HEK293 (cell line): ENCODE results near the gene SPRR5.

ENCODE experiments used
- CTCF ChIA-PET: fragments of 350-600 bp; formaldehyde crosslinking; extraction: SDS; loops from one replicate; lab custom pipeline; 2021; ENCODE audit warnings: antibody characterized with exemption; lab: Yijun Ruan, JAX
- POLR2A ChIA-PET: fragments of 300-600 bp; formaldehyde crosslinking; extraction: SDS; loops from one replicate; lab custom pipeline; 2020; ENCODE audit warnings: antibody characterized with exemption, inconsistent platforms; lab: Yijun Ruan, JAX
- H3K27ac ChIP-seq: fragments of 200-500 bp; sonication (Bioruptor generic); 2 replicates; pipeline ENCODE4 v1.5.1; 2014; ENCODE audit warnings: low read depth, low read length, control low read depth, inconsistent platforms; ENCODE audit errors: extremely low read depth
- H3K36me3 ChIP-seq, 2 experiments: fragments of 200-500 bp in 1 of 2; sonication (Bioruptor generic) in 1 of 2; 1 replicate in 1 of 2; 2 replicates in 1 of 2; pipeline ENCODE4 v1.5.1; 2014 to 2017; ENCODE audit warnings: inconsistent platforms in 2 of 2, low read length in 2 of 2; ENCODE audit not compliant: control insufficient read depth in 2 of 2, insufficient read depth in 1 of 2
- H3K4me1 ChIP-seq: fragments of 200-500 bp; sonication (Bioruptor generic); 2 replicates; pipeline ENCODE4 v1.5.1; 2014; ENCODE audit warnings: mild to moderate bottlenecking, low read length, inconsistent platforms; ENCODE audit not compliant: control insufficient read depth, insufficient read depth
- H3K4me3 ChIP-seq: 2 replicates; pipeline ENCODE4 v1.5.1; 2011; ENCODE audit warnings: low read depth, mild to moderate bottlenecking, control low read depth, low read length, moderate library complexity
- H3K9me3 ChIP-seq: fragments of 200-500 bp; sonication (Bioruptor generic); 2 replicates; pipeline ENCODE4 v1.5.1; 2014; ENCODE audit warnings: low read depth, low read length, inconsistent platforms; ENCODE audit not compliant: control insufficient read depth, insufficient read depth
- GLI2 ChIP-seq: fragments of 450-650 bp; formaldehyde crosslinking; IDR thresholded peaks from 2 replicates; pipeline ENCODE4; 2017; ENCODE audit warnings: missing biosample characterization, missing genetic modification characterization, low read depth, borderline replicate concordance
- INSM2 ChIP-seq: fragments of 450-650 bp; formaldehyde crosslinking; IDR thresholded peaks from 2 replicates; pipeline ENCODE4 v1.5.1; 2016; ENCODE audit warnings: missing biosample characterization, missing genetic modification characterization
- KLF10 ChIP-seq: fragments of 450-650 bp; IDR thresholded peaks from 2 replicates; pipeline ENCODE4 v1.5.1; 2018; ENCODE audit warnings: missing biosample characterization, mild to moderate bottlenecking, missing genetic modification characterization
- REPIN1 ChIP-seq: fragments of 450-650 bp; formaldehyde crosslinking; IDR thresholded peaks from 2 replicates; pipeline ENCODE4 v1.5.1; 2017; ENCODE audit warnings: missing biosample characterization, missing genetic modification characterization, low read depth
- SETDB1 ChIP-seq: IDR thresholded peaks from one replicate; pipeline ENCODE4 v1.6.1; 2017; ENCODE audit warnings: mild to moderate bottlenecking, low read length, moderate library complexity, mixed read lengths; ENCODE audit not compliant: insufficient read length
- ZFP69B ChIP-seq: fragments of 450-650 bp; formaldehyde crosslinking; IDR thresholded peaks from 2 replicates; pipeline ENCODE4 v1.5.1; 2016; ENCODE audit warnings: missing biosample characterization, missing genetic modification characterization
- ZIC2 ChIP-seq: fragments of 450-650 bp; formaldehyde crosslinking; IDR thresholded peaks from 2 replicates; pipeline ENCODE4 v1.5.1; 2016; ENCODE audit warnings: missing biosample characterization, missing genetic modification characterization
- ZNF121 ChIP-seq: fragments of 450-650 bp; formaldehyde crosslinking; IDR thresholded peaks from 2 replicates; pipeline ENCODE4 v1.5.1; 2016; ENCODE audit warnings: missing biosample characterization, missing genetic modification characterization
- ZNF211 ChIP-seq: fragments of 450-650 bp; formaldehyde crosslinking; IDR thresholded peaks from 2 replicates; pipeline ENCODE4 v1.5.1; 2016; ENCODE audit warnings: low read depth, missing biosample characterization, missing genetic modification characterization
- ZNF24 ChIP-seq: fragments of 450-650 bp; formaldehyde crosslinking; IDR thresholded peaks from 2 replicates; pipeline ENCODE4 v1.5.1; 2016; ENCODE audit warnings: missing biosample characterization, missing genetic modification characterization
- ZNF280D ChIP-seq: fragments of 450-650 bp; formaldehyde crosslinking; IDR thresholded peaks from 2 replicates; pipeline ENCODE4 v1.5.1; 2016; ENCODE audit warnings: missing biosample characterization, missing genetic modification characterization
- ZNF302 ChIP-seq: fragments of 450-650 bp; formaldehyde crosslinking; IDR thresholded peaks from 2 replicates; pipeline ENCODE4 v1.5.1; 2016; ENCODE audit warnings: missing biosample characterization, missing genetic modification characterization, low read depth
- ZNF324 ChIP-seq: fragments of 450-650 bp; formaldehyde crosslinking; IDR thresholded peaks from 2 replicates; pipeline ENCODE4 v1.5.1; 2016; ENCODE audit warnings: missing biosample characterization, missing genetic modification characterization
- ZNF426 ChIP-seq: fragments of 450-650 bp; formaldehyde crosslinking; IDR thresholded peaks from 2 replicates; pipeline ENCODE4 v1.5.1; 2017; ENCODE audit warnings: missing biosample characterization, missing genetic modification characterization, mild to moderate bottlenecking, inconsistent platforms, moderate library complexity
- ZNF521 ChIP-seq: fragments of 450-650 bp; formaldehyde crosslinking; IDR thresholded peaks from 2 replicates; pipeline ENCODE4 v1.5.1; 2017; ENCODE audit warnings: missing biosample characterization, mild to moderate bottlenecking, missing genetic modification characterization
- ZNF596 ChIP-seq: fragments of 450-650 bp; IDR thresholded peaks from 2 replicates; pipeline ENCODE4 v1.5.0; 2018; ENCODE audit warnings: missing biosample characterization, mild to moderate bottlenecking, missing genetic modification characterization, moderate library complexity
- ZNF626 ChIP-seq: fragments of 450-650 bp; sonication (Bioruptor Pico); formaldehyde crosslinking; IDR thresholded peaks from 2 replicates; pipeline ENCODE4 v1.5.1; 2018; ENCODE audit warnings: missing biosample characterization, missing genetic modification characterization, inconsistent platforms
- ZNF830 ChIP-seq: fragments of 450-650 bp; IDR thresholded peaks from 2 replicates; pipeline ENCODE4 v1.5.0; 2018; ENCODE audit warnings: missing biosample characterization, missing genetic modification characterization, low read depth, mild to moderate bottlenecking, moderate library complexity
- TF ChIP-seq, protein P1 (sequence below): fragments of 450-650 bp; IDR thresholded peaks from 2 replicates; pipeline ENCODE4 v1.5.1; 2018; ENCODE audit warnings: missing biosample characterization, missing genetic modification characterization
- TF ChIP-seq, protein P2 (sequence below): fragments of 450-650 bp; formaldehyde crosslinking; optimal IDR thresholded peaks from 2 replicates; pipeline ENCODE3; 2016; ENCODE audit warnings: missing biosample characterization, mild to moderate bottlenecking, missing genetic modification characterization
- TF ChIP-seq, protein P3 (sequence below): fragments of 450-650 bp; formaldehyde crosslinking; IDR thresholded peaks from 2 replicates; pipeline ENCODE4 v1.5.1; 2016; ENCODE audit warnings: missing biosample characterization, missing genetic modification characterization
- TF ChIP-seq, protein P4 (sequence below): fragments of 450-650 bp; formaldehyde crosslinking; IDR thresholded peaks from 2 replicates; pipeline ENCODE4 v1.5.1; 2016; ENCODE audit warnings: missing biosample characterization, missing genetic modification characterization
- TF ChIP-seq, protein P5 (sequence below): fragments of 450-650 bp; formaldehyde crosslinking; IDR thresholded peaks from 2 replicates; pipeline ENCODE4 v1.5.1; 2016; ENCODE audit warnings: missing biosample characterization, missing genetic modification characterization

The SPRR5 gene, protein sequence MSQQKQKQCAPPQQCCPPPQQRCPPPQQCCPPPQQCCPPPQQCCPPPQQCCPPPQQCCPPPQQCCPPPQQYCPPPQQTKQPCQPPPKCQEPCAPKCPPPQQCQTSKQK

DNA sequence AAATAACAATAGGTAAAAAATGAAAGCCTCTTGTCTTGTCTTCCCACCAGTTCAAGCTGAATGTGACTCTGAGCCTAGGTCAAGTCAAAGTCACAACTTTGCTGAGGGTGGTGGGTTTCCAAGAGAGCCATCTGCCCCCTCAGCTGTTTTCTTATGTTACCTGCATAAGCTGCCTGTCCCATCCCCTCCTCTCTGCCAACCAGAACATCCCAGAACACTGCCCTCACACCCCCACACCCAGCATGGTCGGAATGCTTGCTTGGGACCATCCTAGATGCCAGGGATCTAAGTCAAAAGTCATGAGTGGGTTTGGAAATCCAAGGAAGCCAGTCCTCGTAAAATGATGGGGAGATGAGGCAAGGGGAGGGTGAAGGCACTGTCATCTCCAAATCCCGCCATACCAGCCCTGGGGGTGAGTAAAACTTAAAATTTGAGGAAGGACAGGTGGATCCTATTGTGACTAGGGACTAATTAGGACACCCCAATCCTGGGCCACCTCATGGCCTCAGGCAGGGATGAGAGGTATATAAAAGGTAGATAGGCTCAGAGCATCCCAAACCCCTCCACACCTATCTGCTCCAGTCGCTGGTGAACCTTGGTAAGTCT, at the start of gene SPRR5:
Gene SPRR5 (plus strand): TSS at position 556 of the 606 bp plus-strand sequence. CDS start 1,349 bp downstream, outside the sequence.
- TF ChIP-seq, protein P1, sequence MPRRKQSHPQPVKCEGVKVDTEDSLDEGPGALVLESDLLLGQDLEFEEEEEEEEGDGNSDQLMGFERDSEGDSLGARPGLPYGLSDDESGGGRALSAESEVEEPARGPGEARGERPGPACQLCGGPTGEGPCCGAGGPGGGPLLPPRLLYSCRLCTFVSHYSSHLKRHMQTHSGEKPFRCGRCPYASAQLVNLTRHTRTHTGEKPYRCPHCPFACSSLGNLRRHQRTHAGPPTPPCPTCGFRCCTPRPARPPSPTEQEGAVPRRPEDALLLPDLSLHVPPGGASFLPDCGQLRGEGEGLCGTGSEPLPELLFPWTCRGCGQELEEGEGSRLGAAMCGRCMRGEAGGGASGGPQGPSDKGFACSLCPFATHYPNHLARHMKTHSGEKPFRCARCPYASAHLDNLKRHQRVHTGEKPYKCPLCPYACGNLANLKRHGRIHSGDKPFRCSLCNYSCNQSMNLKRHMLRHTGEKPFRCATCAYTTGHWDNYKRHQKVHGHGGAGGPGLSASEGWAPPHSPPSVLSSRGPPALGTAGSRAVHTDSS (tag by site-specific recombination) = no peak
- TF ChIP-seq ZNF426 (tag by site-specific recombination) (no peak), ZNF830 (tag by site-specific recombination) (no peak), ZNF24 (no peak), ZNF324 (tag by site-specific recombination) (no peak), SETDB1 (no peak), REPIN1 (tag by site-specific recombination) (no peak), ZNF596 (tag by site-specific recombination) (no peak), ZNF521 (tag by site-specific recombination) (no peak), GLI2 (tag by site-specific recombination) (no peak), ZFP69B (tag by site-specific recombination) (no peak), KLF10 (tag by site-specific recombination) (no peak)
- TF ChIP-seq, protein P2, sequence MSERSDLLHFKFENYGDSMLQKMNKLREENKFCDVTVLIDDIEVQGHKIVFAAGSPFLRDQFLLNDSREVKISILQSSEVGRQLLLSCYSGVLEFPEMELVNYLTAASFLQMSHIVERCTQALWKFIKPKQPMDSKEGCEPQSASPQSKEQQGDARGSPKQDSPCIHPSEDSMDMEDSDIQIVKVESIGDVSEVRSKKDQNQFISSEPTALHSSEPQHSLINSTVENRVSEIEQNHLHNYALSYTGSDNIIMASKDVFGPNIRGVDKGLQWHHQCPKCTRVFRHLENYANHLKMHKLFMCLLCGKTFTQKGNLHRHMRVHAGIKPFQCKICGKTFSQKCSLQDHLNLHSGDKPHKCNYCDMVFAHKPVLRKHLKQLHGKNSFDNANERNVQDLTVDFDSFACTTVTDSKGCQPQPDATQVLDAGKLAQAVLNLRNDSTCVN (tag by site-specific recombination) = no peak
- TF ChIP-seq, protein P3, sequence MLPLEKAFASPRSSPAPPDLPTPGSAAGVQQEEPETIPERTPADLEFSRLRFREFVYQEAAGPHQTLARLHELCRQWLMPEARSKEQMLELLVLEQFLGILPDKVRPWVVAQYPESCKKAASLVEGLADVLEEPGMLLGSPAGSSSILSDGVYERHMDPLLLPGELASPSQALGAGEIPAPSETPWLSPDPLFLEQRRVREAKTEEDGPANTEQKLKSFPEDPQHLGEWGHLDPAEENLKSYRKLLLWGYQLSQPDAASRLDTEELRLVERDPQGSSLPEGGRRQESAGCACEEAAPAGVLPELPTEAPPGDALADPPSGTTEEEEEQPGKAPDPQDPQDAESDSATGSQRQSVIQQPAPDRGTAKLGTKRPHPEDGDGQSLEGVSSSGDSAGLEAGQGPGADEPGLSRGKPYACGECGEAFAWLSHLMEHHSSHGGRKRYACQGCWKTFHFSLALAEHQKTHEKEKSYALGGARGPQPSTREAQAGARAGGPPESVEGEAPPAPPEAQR (tag by site-specific recombination) = no peak
- TF ChIP-seq, protein P4, sequence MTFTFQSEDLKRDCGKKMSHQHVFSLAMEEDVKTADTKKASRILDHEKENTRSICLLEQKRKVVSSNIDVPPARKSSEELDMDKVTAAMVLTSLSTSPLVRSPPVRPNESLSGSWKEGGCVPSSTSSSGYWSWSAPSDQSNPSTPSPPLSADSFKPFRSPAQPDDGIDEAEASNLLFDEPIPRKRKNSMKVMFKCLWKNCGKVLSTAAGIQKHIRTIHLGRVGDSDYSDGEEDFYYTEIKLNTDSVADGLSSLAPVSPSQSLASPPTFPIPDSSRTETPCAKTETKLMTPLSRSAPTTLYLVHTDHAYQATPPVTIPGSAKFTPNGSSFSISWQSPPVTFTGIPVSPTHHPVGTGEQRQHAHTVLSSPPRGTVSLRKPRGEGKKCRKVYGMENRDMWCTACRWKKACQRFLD = no peak
- no peaks in the 10 kb centered on the region for H3K4me1 ChIP-seq
- no peaks in the 10 kb centered on the region for H3K9me3 ChIP-seq
- H3K27ac ChIP-seq = no peak within 1 kb of the TSS
- H3K4me3 ChIP-seq = no peak within 1 kb of the TSS
- CTCF ChIA-PET = interaction anchor here (0.6 kb wide), 1 partner anchor 69 kb away, joined by 4 read pairs; the partner anchor contains the start of gene SMCP
- no peaks in the 10 kb centered on the region for H3K36me3 ChIP-seq
- POLR2A ChIA-PET = no interaction called here

DNA sequence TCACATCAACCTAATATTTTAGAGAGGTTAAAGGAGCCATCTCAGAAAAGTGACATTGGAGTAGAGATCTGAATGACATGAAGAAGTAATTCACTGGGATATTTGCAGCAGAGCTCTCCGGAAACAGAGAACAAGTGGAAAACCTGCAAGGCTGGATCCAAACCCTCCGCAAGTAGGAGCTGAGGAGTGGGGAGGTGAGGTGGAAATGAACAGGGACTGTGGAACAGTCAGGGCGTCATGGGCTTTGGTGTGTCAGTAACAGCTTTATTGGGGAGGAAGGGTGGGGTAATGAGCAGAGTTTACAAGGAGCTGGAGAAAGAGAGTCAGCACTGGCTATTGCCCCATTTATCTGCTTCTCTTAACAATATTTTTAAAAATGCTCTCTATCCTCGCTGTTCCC, 48.0 kb upstream of the SPRR5 start:
- Histone ChIP-seq H3K9me3 (no peaks in the 10 kb centered on the region), H3K36me3 (no peaks in the 10 kb centered on the region), H3K4me1 (no peaks in the 10 kb centered on the region), H3K4me3 (no peak overlapping the region), H3K27ac (no peak overlapping the region)
- ChIA-PET POLR2A (no interaction called here), CTCF (interaction anchor here (0.5 to 1.7 kb wide), 3 partner anchors 21 to 758 kb away, joined by 3 to 4 read pairs (median 4); partner anchors contain the start of gene SMCP)
- TF ChIP-seq ZNF302 (tag by site-specific recombination) (no peak), ZNF211 (tag by site-specific recombination) (no peak), ZIC2 (no peak), INSM2 (no peak), ZNF280D (tag by site-specific recombination) (no peak), ZNF121 (tag by site-specific recombination) (no peak), ZNF626 (no peak)
- TF ChIP-seq, protein P5, sequence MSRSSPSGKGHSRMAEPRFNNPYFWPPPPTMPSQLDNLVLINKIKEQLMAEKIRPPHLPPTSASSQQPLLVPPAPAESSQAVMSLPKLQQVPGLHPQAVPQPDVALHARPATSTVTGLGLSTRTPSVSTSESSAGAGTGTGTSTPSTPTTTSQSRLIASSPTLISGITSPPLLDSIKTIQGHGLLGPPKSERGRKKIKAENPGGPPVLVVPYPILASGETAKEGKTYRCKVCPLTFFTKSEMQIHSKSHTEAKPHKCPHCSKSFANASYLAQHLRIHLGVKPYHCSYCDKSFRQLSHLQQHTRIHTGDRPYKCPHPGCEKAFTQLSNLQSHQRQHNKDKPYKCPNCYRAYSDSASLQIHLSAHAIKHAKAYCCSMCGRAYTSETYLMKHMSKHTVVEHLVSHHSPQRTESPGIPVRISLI = no peak
